ENCODE results near the gene CD4.
"Not testable (repeated sequence)": the region's sequence is repeated elsewhere in the genome, so short reads cannot be mapped to it uniquely, and the experiment has no call there.

CD4 gene

DNA sequence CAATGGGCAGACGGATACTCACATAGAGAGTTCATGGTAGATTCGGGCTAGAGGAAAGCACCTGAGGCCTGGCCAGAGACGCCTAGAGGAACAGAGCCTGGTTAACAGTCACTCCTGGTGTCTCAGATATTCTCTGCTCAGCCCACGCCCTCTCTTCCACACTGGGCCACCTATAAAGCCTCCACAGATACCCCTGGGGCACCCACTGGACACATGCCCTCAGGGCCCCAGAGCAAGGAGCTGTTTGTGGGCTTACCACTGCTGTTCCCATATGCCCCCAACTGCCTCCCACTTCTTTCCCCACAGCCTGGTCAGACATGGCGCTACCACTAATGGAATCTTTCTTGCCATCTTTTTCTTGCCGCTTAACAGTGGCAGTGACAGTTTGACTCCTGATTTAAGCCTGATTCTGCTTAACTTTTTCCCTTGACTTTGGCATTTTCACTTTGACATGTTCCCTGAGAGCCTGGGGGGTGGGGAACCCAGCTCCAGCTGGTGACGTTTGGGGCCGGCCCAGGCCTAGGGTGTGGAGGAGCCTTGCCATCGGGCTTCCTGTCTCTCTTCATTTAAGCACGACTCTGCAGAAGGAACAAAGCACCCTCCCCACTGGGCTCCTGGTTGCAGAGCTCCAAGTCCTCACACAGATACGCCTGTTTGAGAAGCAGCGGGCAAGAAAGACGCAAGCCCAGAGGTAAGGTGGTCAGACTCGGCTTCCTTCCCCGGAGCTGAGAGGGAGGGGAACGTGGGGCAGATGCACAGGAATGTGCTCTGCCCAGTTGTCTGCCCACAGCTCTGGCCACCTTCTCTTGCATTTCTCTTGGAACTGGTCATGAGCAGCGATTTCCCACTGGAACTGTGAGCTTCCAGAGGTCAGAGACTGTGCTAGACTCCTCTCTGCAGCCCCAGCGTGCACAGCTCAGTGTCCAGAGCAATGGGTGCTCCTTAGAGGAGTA lies at the start of gene CD4:
Gene CD4 (plus strand): TSS at position 557 of the 953 bp plus-strand sequence. CDS start 10,611 bp downstream, outside the sequence.
- no peak for DNase-seq (ENCODE audit: low read depth)
- no peak within 1 kb of the TSS for H3K4me3 ChIP-seq (ENCODE audit: low read length)
- TF ChIP-seq CTCF (IDR thresholded peaks at IDR 0.05; ENCODE audit: insufficient read depth, low read depth, low read length, missing control alignments), result no peak

DNA sequence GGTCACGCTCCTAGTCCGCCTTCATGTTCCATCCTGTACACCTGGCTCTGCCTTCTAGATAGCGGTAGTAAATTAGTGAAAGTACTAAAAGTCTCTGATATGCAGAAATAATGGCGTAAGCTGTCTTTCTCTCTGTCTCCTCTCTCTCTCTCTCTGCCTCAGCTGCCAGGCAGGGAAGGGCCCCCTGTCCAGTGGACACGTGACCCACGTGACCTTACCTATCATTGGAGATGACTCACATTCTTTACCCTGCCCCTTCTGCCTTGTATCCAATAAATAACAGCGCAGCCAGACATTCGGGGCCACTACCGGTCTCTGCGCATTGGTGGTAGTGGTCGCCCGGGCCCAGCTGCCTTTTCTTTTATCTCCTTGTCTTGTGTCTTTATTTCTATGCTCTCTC lies 47.2 kb upstream of the CD4 start:
- not testable (repeated sequence) for DNase-seq (ENCODE audit: low read depth)

GRCh38 chr12:6742834-6743233 lies 46.5 kb upstream of the CD4 start:
- no peak for TF ChIP-seq CTCF (IDR thresholded peaks at IDR 0.05; ENCODE audit: insufficient read depth, low read depth, low read length, missing control alignments)
- no peak overlapping the region for H3K4me3 ChIP-seq (ENCODE audit: low read length)
- no peak for DNase-seq (ENCODE audit: low read depth)

More for the DNA sequence above, 47.2 kb upstream of the CD4 start:
- H3K4me3 ChIP-seq (ENCODE audit: low read length), result not testable (repeated sequence)

DNA sequence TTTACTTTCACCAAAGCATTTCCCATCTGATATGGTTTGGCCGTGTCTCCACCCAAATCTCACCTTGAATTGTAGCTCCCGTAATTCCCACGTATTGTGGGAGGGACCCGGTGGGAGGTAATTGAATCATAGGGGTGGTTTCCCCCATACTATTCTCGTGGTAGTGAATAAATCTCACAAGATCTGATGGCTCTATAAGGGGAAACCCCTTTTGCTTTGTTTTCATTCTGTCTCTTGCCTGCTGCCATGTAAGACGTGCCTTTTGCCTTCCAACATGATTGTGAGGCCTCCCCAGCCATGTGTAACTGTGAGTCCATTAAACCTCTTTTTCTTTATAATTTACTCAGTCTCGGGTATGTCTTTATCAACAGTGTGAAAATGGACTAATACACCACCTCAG lies 46.0 kb upstream of the CD4 start:
- not testable (repeated sequence) for H3K4me3 ChIP-seq (ENCODE audit: low read length); DNase-seq (ENCODE audit: low read depth)

GRCh38 chr12:6745741-6746525 lies 43.4 kb upstream of the CD4 start:
- H3K4me3 ChIP-seq (ENCODE audit: low read length), result no peak overlapping the region
- no peak for TF ChIP-seq CTCF (IDR thresholded peaks at IDR 0.05; ENCODE audit: insufficient read depth, low read depth, low read length, missing control alignments)
- peak; percentile 87 for DNase-seq (ENCODE audit: low read depth)

GRCh38 chr12:6747216-6747615 lies 42.1 kb upstream of the CD4 start:
- no peak for DNase-seq (ENCODE audit: low read depth)
- no peak for TF ChIP-seq CTCF (IDR thresholded peaks at IDR 0.05; ENCODE audit: insufficient read depth, low read depth, low read length, missing control alignments)
- H3K4me3 ChIP-seq (ENCODE audit: low read length), result no peak overlapping the region

DNA sequence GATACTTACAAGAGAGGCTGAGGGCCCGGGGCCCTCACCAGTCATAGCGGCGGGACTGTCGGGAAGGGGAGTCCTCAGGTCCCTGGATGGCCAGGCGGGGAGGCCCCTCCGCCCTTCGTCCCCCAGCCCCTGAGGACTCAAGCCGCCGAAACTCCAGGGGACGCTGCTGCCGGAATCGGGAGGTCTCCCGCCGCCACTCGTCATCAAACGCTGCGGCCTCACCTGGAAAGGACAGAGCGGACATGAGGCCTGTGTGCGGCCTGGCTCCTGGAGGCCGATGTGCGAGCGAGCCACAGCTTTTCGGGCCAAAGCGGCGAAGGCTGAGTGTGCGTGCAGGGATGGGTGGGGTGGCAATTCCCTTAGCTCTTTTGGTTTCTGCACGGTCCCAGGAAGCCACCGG lies 40.6 kb upstream of the CD4 start:
- H3K4me3 ChIP-seq (ENCODE audit: low read length), result no peak overlapping the region
- TF ChIP-seq CTCF (IDR thresholded peaks at IDR 0.05; ENCODE audit: insufficient read depth, low read depth, low read length, missing control alignments), result no peak

More for the DNA sequence above, 40.6 kb upstream of the CD4 start:
- DNase-seq (ENCODE audit: low read depth), result no peak
